Hepatocyte (in vitro differentiated cells): ENCODE data around the gene ATAT1. TPM values are rescaled to one million over a fixed set of nuclear protein-coding genes. Genes with fewer than 3 reads are reported as not detected.
A peak's percentile ranks its signal among the peaks of the same experiment; 100 is the strongest.

Experiments used
- DNase-seq: peaks from one replicate; pipeline ENCODE4 v3.0.0-alpha.2; 2016; ENCODE audit warnings: low spot score
- H2AFZ ChIP-seq: fragments of 200-600 bp; sonication (generic); 2 replicates; pipeline ENCODE4 v1.6.0; 2016; ENCODE audit warnings: antibody characterized with exemption, mild to moderate bottlenecking
- H3K27ac ChIP-seq: fragments of 200-600 bp; sonication (generic); 2 replicates; pipeline ENCODE4 v1.5.1; 2016; ENCODE audit warnings: mild to moderate bottlenecking
- H3K27me3 ChIP-seq: fragments of 200-600 bp; sonication (generic); 2 replicates; pipeline ENCODE4 v1.6.1; 2016
- H3K36me3 ChIP-seq: fragments of 200-600 bp; sonication (generic); replicated peaks from 2 replicates; pipeline ENCODE4 v1.5.1; 2016; ENCODE audit warnings: low read depth; ENCODE audit not compliant: insufficient read depth
- H3K4me1 ChIP-seq: fragments of 200-600 bp; sonication (generic); 2 replicates; pipeline ENCODE4 v1.5.1; 2016; ENCODE audit warnings: mild to moderate bottlenecking, moderate library complexity; ENCODE audit not compliant: insufficient read depth
- H3K4me2 ChIP-seq: fragments of 200-600 bp; sonication (generic); 2 replicates; pipeline ENCODE4 v1.6.0; 2016
- H3K4me3 ChIP-seq: fragments of 200-600 bp; sonication (generic); 2 replicates; pipeline ENCODE4 v1.5.1; 2016; ENCODE audit warnings: mild to moderate bottlenecking
- H3K79me2 ChIP-seq: fragments of 200-600 bp; sonication (generic); 2 replicates; pipeline ENCODE4 v1.6.0; 2017; ENCODE audit warnings: mild to moderate bottlenecking
- H3K9me2 ChIP-seq: fragments of 200-600 bp; sonication (generic); replicated peaks from 2 replicates; pipeline ENCODE4 v1.6.0; 2017; ENCODE audit warnings: mild to moderate bottlenecking; ENCODE audit not compliant: insufficient read depth
- H3K9me3 ChIP-seq: fragments of 200-600 bp; sonication (generic); 2 replicates; pipeline ENCODE4 v1.5.1; 2016; ENCODE audit warnings: low read depth, mild to moderate bottlenecking
- H4K20me1 ChIP-seq: fragments of 200-600 bp; sonication (generic); 2 replicates; pipeline ENCODE4 v1.6.0; 2016; ENCODE audit warnings: mild to moderate bottlenecking; ENCODE audit not compliant: insufficient read depth, poor library complexity, severe bottlenecking
- CTCF ChIP-seq: fragments of 200-600 bp; sonication (generic); IDR thresholded peaks from 2 replicates; pipeline ENCODE4 v1.5.1; 2016; ENCODE audit warnings: antibody characterized with exemption, mild to moderate bottlenecking; ENCODE audit not compliant: poor library complexity
- EZH2 ChIP-seq: fragments of 200-600 bp; sonication (generic); IDR thresholded peaks from 2 replicates; pipeline ENCODE4 v1.6.1; 2016; ENCODE audit warnings: antibody characterized with exemption, mild to moderate bottlenecking, borderline replicate concordance
- EZH2phosphoT487 ChIP-seq: fragments of 200-600 bp; sonication (generic); IDR thresholded peaks from one replicate; pipeline ENCODE4 v1.6.1; 2018; ENCODE audit warnings: antibody characterized with exemption, mild to moderate bottlenecking, low read depth, moderate library complexity; ENCODE audit not compliant: unreplicated experiment, severe bottlenecking
- WGBS: methylation state at CpG from one replicate; pipeline ENCODE4 v1.1.6; 2016; ENCODE audit warnings: low lambda C conversion rate; ENCODE audit errors: missing lambda C conversion rate; 5-methylcytosine and 5-hydroxymethylcytosine counted together
- polyA plus RNA-seq: library from polyadenylated mRNA; unstranded; fragments of >200 nt; fragmentation: Nextera tagmentation; extraction: Ambion mirVana; gene quantifications from 2 replicates; pipeline ENCODE4 v1.2.1, GENCODE V29; 2016
- total RNA-seq: library from RNA; depleted of rRNA; stranded (reverse); fragments of >200 nt; gene quantifications from 2 replicates; pipeline ENCODE4 v1.2.3, GENCODE V29; 2014

ATAT1 gene
- total and polyA plus RNA-seq, 2 experiments from 2014 or later: 7.0 to 18.3 TPM

GRCh38 chr6:30672445-30673253, 46.0 kb downstream of the ATAT1 start, which contains the start of gene DHX16:
Gene DHX16 (minus strand): TSS chr6:30673006. CDS start chr6:30672841, 165 bp downstream.
- no peak for TF ChIP-seq EZH2phosphoT487
- peak; percentile 99 for TF ChIP-seq CTCF
- TF ChIP-seq EZH2: no peak
- Histone ChIP-seq H2AFZ (peak within 1 kb of the TSS; percentile 65), H3K9me2 (no peaks in the 10 kb centered on the region), H3K36me3 (no peaks in the 10 kb centered on the region), H3K4me3 (peak within 1 kb of the TSS; percentile 82), H3K4me1 (peaks cover 8% of the 10 kb centered on the region), H3K27ac (peak within 1 kb of the TSS; percentile 75), H3K4me2 (peak within 1 kb of the TSS; percentile 90), H3K27me3 (no peaks in the 10 kb centered on the region), H4K20me1 (no peaks in the 10 kb centered on the region), H3K9me3 (no peaks in the 10 kb centered on the region), H3K79me2 (peaks cover 16% of the 10 kb centered on the region)
- under 1% methylated on average over 57 of the region's 57 CpGs for WGBS
- peak; percentile 96 for DNase-seq

GRCh38 chr6:30676660-30677285, 50.1 kb downstream of the ATAT1 start:
- DNase-seq: no peak
- Histone ChIP-seq H4K20me1 (no peaks in the 10 kb centered on the region), H2AFZ (no peak overlapping the region), H3K27ac (no peak overlapping the region), H3K27me3 (no peaks in the 10 kb centered on the region), H3K9me3 (no peaks in the 10 kb centered on the region), H3K36me3 (no peaks in the 10 kb centered on the region), H3K4me2 (no peak overlapping the region), H3K4me1 (peaks cover 6% of the 10 kb centered on the region), H3K4me3 (no peak overlapping the region), H3K9me2 (no peaks in the 10 kb centered on the region), H3K79me2 (peaks cover 19% of the 10 kb centered on the region)
- TF ChIP-seq CTCF: no peak
- no peak for TF ChIP-seq EZH2phosphoT487
- WGBS: 93% methylated on average over 10 of the region's 10 CpGs

GRCh38 chr6:30678964-30679726, 52.5 kb downstream of the ATAT1 start:
- Histone ChIP-seq H2AFZ (no peak overlapping the region), H3K36me3 (no peaks in the 10 kb centered on the region), H3K4me1 (peaks cover 22% of the 10 kb centered on the region), H3K4me3 (no peak overlapping the region), H3K9me3 (no peaks in the 10 kb centered on the region), H3K9me2 (no peaks in the 10 kb centered on the region), H4K20me1 (no peaks in the 10 kb centered on the region), H3K79me2 (peaks cover 35% of the 10 kb centered on the region), H3K27ac (no peak overlapping the region), H3K4me2 (peak overlapping the region; percentile 64), H3K27me3 (no peaks in the 10 kb centered on the region)
- DNase-seq: peak; percentile 90
- WGBS: 23% methylated on average over 26 of the region's 31 CpGs
- TF ChIP-seq CTCF (peak; percentile 95), EZH2 (no peak)
